DND-41 (cell line): Measurements from ENCODE around the gene ADM5.

Experiments
- CTCF ChIP-seq: IDR thresholded peaks from 2 replicates; pipeline ENCODE4 v1.5.1; 2012; ENCODE audit warnings: borderline replicate concordance, low read length, moderate library complexity, mild to moderate bottlenecking; ENCODE audit not compliant: poor library complexity, severe bottlenecking; ENCODE audit errors: extremely low read depth
- EZH2 ChIP-seq: IDR thresholded peaks from 3 replicates; pipeline ENCODE4 v1.6.1; 2012; ENCODE audit warnings: borderline replicate concordance, low read depth, mild to moderate bottlenecking, moderate library complexity, low read length, inconsistent platforms; ENCODE audit not compliant: severe bottlenecking

GRCh38 chr19:49739098-49739497 lies 49.7 kb downstream of the ADM5 start:
- TF ChIP-seq CTCF (no peak), EZH2 (no peak)
